Duodenal mucosa (tissue), 2 donors: Measurements from ENCODE around the gene CELF4.

Experiments used
- H3K27ac ChIP-seq: one replicate; pipeline ENCODE4 v1.7.0; 2013; ENCODE audit warnings: low read depth, low read length
- H3K27me3 ChIP-seq, 2 donors: one replicate each; pipeline ENCODE4 v1.7.0; 2013; ENCODE audit warnings: low read length in 2 of 2, control low read depth in 1 of 2; ENCODE audit not compliant: insufficient read depth in 2 of 2, control insufficient read depth in 1 of 2
- H3K36me3 ChIP-seq, 2 donors: one replicate each; pipeline ENCODE4 v1.7.0; 2013; ENCODE audit warnings: low read length in 2 of 2, control low read depth in 1 of 2; ENCODE audit not compliant: insufficient read depth in 2 of 2, control insufficient read depth in 1 of 2
- H3K4me1 ChIP-seq, 2 donors: one replicate each; pipeline ENCODE4 v1.7.0; 2013; ENCODE audit warnings: low read length in 2 of 2, control low read depth in 1 of 2; ENCODE audit not compliant: insufficient read depth in 2 of 2, control insufficient read depth in 1 of 2
- H3K4me3 ChIP-seq, 2 donors: one replicate each; pipeline ENCODE4 v1.7.0; 2013; ENCODE audit warnings: low read length in 2 of 2, low read depth in 1 of 2
- H3K9ac ChIP-seq, 2 donors: one replicate each; pipeline ENCODE4 v1.7.0; 2013; ENCODE audit warnings: low read length in 2 of 2, low read depth in 1 of 2
- H3K9me3 ChIP-seq, 2 donors: one replicate each; pipeline ENCODE4 v1.7.0; 2013; ENCODE audit warnings: low read length in 2 of 2, control low read depth in 1 of 2; ENCODE audit not compliant: control insufficient read depth in 1 of 2

The CELF4 gene

DNA sequence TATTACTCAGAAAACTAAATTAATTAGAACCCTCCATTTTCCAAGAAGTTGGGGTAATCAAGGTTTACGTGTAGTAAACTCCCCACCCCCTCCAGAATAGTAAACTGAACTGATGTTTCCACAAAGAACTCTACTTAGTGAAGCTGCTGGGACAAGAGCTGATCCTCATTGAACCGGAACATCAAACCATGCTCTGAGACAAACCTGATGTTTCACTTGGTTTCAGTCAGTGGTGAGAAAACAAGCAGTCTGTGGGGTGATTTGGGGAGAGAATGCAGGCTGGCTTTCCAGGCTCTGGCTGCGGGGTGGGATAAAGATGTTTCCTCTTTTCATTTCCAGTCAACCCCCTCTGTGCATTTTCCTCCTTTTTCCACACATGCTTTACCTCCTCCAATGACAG is 38.2 kb downstream of the CELF4 start:
- peaks cover 17 to 35% of the 10 kb centered on the region in 2 donors for H3K27me3 ChIP-seq

DNA sequence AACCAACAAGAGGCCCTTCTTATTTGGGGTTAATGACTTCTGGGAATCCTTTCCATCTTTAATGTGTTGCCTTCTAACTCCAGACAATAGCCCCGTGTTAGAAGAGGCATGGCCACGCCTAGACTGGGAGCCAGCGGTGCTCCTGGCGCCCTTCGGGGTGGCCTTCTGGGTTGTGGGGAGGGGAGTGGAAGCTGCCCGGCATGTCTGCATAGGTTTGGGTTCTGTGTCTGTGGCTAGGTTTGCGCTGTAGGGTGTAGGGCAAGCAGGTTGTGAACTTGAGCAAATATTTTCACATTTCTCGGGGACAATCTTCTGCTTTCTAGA is 40.4 kb downstream of the CELF4 start:
- Histone ChIP-seq H3K27me3 (peaks cover 17 to 37% of the 10 kb centered on the region in 2 donors), H3K4me1 (no peaks in the 10 kb centered on the region), H3K9ac (no peak overlapping the region), H3K27ac (no peak overlapping the region), H3K4me3 (no peak overlapping the region), H3K36me3 (no peaks in the 10 kb centered on the region), H3K9me3 (no peaks in the 10 kb centered on the region)

More for the DNA sequence above, 38.2 kb downstream of the CELF4 start:
- Histone ChIP-seq H3K36me3 (no peaks in the 10 kb centered on the region), H3K27ac (no peak overlapping the region), H3K9me3 (no peaks in the 10 kb centered on the region), H3K4me3 (no peak overlapping the region), H3K9ac (no peak overlapping the region), H3K4me1 (no peaks in the 10 kb centered on the region)

DNA sequence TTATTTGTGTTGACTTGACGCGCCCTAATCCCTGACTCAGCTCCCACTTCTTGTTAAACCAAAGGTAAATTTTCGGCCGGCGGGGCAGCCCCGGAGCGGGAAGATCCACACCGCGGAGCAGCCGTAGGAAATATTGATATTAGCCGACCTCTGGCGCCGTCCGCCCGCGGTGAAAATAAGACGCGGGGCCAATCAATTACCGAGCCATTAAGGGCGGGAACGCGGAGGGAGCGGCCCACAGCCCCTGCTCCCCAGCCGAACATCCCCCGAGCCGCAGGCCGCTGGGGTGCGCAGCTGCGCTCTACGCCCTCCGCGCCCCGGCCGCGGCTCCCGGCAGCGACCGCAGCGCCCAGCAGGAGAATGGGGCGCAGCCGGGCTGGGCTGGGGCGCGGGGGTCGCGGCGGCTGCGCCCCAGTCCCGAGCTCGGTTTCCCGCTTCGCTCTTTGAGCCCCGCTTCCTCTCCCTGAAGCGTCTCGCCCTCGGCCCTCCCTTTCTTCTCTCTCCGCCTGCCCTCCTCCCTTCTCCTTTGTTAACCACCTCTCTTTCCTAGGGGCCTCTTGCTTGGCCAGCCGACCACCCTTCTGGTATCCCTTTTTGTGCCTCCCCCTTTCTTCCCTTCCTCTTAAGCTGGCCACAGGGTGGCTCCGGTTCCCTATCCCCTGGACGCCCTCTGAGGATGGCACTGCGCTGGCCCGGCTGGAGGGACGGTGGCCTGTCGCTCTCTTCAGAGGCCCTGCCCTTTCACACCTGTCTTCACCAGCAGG is 40.9 kb downstream of the CELF4 start:
- Histone ChIP-seq H3K36me3 (no peaks in the 10 kb centered on the region), H3K4me3 (no peak overlapping the region), H3K27ac (no peak overlapping the region), H3K9ac (no peak overlapping the region), H3K27me3 (peaks cover 17 to 37% of the 10 kb centered on the region in 2 donors), H3K4me1 (no peaks in the 10 kb centered on the region), H3K9me3 (no peaks in the 10 kb centered on the region)

DNA sequence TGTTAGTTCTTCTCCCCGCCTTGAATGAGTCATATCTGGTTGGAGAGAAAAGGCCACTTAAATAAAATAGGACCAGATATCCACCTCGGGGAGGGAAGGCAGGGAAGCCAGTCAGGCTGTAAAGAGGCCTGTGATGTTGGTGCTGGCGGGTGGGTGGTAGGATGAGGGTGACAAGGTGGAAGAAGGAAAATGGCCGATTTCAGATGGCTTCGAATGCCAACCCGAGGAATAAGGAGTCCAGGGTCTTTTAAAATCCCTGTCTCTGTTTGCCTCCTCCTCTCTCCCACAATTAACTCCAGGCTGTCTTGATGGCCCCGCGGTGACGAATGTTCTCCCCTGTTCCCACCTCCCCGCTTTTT is 41.5 kb downstream of the CELF4 start:
- Histone ChIP-seq H3K9me3 (no peaks in the 10 kb centered on the region), H3K36me3 (no peaks in the 10 kb centered on the region), H3K27me3 (peaks cover 12 to 37% of the 10 kb centered on the region in 2 donors), H3K4me1 (no peaks in the 10 kb centered on the region), H3K4me3 (no peak overlapping the region), H3K27ac (no peak overlapping the region), H3K9ac (no peak overlapping the region)

DNA sequence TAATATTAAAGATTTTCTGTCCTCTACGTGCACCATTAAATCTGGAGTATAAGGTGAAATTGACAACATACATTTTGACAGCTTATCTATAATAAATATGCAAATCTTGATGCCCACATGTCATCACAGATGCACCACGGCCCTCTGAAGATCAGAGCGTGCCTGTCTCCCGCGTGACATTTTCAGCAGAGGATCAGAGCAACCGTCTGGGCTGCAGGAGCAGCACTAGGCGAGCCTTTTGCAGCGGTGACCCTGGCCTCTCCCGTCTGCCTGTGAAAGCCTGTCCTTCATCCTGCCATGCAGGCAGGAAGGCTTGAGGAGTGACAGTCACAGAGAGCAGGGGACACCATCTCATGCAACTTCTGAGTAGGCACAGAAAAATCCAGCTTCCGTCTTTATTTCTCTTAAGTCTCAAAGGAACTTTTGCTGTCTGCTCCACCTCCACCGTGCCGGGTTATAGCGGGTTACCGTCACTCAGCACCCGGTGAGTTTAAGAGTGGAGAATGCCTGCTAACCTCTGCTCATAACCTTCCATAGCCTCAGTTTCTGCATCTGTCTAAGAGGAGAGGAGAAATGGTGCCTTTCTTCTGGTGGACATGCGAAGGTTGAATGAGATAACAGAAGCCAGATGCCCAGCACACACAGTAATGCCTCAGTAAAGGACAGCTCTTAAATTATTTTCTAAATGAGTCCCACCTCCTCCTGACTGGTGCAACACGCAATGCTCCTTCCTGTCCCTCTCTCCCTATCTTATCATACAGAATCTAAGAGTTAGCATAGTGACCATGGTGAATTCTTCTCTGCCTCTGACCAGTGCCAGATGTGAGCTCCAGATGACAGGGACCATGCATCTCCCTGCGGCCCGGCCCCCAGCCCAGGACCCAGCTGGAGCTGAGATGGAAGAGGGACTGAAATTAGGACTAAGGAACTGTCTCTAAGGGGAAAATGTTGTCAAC is 43.8 kb downstream of the CELF4 start:
- Histone ChIP-seq H3K4me1 (no peaks in the 10 kb centered on the region), H3K9me3 (no peaks in the 10 kb centered on the region), H3K9ac (no peak overlapping the region), H3K27ac (no peak overlapping the region), H3K36me3 (no peaks in the 10 kb centered on the region), H3K4me3 (no peak overlapping the region), H3K27me3 (peaks cover 11 to 33% of the 10 kb centered on the region in 2 donors)

DNA sequence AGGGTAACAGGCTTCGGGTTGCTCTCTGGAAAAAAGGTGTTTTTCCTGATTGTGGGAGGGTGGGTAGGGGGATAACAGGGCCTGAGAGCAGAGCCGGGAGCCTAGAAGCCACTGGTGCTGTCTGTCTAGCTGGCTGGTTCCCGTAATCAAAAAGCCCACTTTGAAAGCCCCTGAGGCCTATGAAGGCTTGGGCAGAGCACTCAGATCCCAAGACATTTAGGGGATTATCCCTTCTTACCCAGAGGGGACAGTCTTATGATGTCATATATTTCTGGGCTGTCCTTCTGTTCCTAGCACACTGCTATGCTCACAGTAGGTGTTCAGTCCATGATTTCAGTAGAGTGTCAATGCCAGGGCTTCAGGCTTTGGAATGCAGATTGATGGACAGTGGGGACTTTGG is 45.1 kb downstream of the CELF4 start:
- H3K27me3 ChIP-seq = peaks cover 11 to 33% of the 10 kb centered on the region in 2 donors
- no peaks in the 10 kb centered on the region for H3K4me1 ChIP-seq
- no peaks in the 10 kb centered on the region for H3K9me3 ChIP-seq
- H3K27ac ChIP-seq = no peak overlapping the region
- H3K4me3 ChIP-seq = no peak overlapping the region
- no peaks in the 10 kb centered on the region for H3K36me3 ChIP-seq
- no peak overlapping the region for H3K9ac ChIP-seq

DNA sequence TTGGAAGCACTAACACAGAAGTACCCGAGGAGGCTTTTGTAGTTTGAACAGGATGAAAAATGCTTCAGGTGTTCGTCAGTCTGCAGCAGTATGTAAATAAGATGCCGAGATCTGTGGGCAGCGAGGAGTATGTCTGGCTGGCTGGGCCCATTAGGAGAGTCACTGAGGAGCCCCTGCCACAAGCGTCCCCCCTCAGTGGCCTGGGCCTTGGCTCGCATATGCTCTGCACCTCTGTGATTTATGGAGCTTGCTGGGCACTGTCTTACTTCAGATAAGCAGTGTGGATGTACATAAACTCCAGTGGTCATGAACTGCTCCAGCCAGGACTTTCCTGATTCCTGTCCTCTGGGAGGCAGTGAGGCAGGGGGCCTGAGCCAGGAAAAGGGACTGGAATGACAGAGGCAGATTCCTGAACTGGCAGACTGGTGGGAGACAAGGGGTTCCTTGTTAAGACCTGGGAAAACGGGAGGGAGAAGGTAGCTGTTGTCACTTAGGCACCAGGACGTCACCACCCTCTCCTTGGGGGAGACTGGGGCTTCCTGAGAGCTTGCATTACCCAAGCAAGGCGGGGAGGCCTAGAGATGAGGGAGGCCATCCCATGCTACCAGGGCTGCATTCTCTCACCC is 46.0 kb downstream of the CELF4 start:
- Histone ChIP-seq H3K27ac (no peak overlapping the region), H3K36me3 (no peaks in the 10 kb centered on the region), H3K9me3 (no peaks in the 10 kb centered on the region), H3K4me1 (no peaks in the 10 kb centered on the region), H3K9ac (no peak overlapping the region), H3K27me3 (peaks cover 5 to 24% of the 10 kb centered on the region in 2 donors), H3K4me3 (no peak overlapping the region)

DNA sequence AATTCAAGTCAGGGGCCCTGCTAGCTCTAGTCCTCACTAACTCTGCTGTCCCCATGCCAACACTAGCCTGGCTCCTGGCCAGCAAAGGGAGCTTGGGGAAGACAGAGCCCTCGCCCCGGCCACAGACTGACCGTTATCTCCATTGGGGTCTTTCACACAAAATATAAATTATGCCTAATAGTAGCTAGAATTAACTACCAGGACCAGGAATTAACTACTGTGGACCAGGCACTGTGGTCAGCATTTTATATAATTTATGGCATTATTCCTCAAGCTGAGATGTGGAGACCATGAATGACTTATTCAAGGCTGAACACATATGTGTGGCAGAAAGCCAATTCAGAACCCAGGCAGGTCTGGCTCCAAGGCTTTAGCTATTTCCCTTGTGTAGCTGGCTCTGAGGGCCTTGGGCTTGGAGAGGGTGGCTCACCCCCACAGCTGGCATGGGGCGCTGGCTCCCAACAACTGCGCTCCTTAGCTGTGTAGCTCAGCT is 49.2 kb downstream of the CELF4 start:
- Histone ChIP-seq H3K4me3 (no peak overlapping the region), H3K9me3 (no peaks in the 10 kb centered on the region), H3K27ac (no peak overlapping the region), H3K27me3 (no peaks in the 10 kb centered on the region), H3K4me1 (no peaks in the 10 kb centered on the region), H3K9ac (no peak overlapping the region), H3K36me3 (no peaks in the 10 kb centered on the region)

DNA sequence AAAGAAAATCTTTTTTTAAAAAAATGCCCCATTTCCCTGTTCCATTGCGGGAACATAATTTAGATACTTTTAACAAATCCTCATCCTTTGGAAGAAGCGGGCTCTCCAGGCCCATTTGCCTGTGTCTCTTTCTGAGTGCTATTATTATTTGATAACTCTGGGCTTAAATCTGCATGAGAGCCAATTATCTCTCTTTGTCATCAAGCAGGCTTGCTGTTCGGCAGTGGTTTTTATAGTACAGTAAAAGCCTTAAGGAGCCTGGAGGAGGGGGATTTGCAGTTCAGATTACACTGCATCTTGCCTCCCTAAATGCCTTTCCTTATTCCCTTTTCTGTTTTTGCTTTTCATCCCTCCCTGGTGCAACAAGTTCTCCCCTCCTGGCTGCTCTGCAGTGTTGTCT is 50.6 kb downstream of the CELF4 start:
- Histone ChIP-seq H3K27me3 (no peaks in the 10 kb centered on the region), H3K9ac (no peak overlapping the region), H3K4me3 (no peak overlapping the region), H3K9me3 (no peaks in the 10 kb centered on the region), H3K27ac (no peak overlapping the region), H3K36me3 (no peaks in the 10 kb centered on the region), H3K4me1 (no peaks in the 10 kb centered on the region)

DNA sequence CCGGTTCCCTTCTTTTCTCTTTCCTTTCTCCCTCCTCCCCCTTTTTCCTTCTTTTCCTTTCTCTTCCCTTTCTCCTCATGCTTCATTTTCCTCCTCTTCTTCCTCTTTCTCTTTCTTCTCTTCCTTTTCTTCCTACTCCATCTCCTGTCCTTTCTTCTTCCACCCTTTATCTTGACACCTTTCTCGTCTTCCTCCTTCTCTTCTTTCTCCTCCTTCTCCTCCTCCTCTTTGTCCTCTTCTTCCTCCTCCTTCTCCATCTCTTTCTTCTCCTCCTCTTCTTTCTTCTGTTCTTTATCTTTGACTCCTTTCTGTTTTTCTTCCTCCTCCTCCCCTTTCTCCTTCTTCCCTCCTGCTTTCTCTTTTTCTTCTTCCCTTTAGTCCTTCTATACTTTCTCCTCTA is 53.2 kb downstream of the CELF4 start:
- H3K27ac ChIP-seq = no peak overlapping the region

More for the DNA sequence above, 53.2 kb downstream of the CELF4 start:
- Histone ChIP-seq H3K4me1 (no peaks in the 10 kb centered on the region), H3K36me3 (no peaks in the 10 kb centered on the region), H3K4me3 (no peak overlapping the region), H3K9ac (no peak overlapping the region), H3K27me3 (no peaks in the 10 kb centered on the region), H3K9me3 (peaks cover 0 to 6% of the 10 kb centered on the region in 2 donors)
